Measurements from ENCODE around the gene WDR11. TPM values are rescaled to one million over a fixed set of nuclear protein-coding genes. Genes with fewer than 3 reads are reported as not detected.

The WDR11 gene
- total RNA-seq, 1 donor from 2014 or later, result 56.7 TPM

- Histone ChIP-seq H3K27me3 (ENCODE audit: control insufficient read depth, insufficient read depth, low read length) (no peaks in the 10 kb centered on the region), H3K36me3 (ENCODE audit: control insufficient read depth, insufficient read depth, low read length) (no peaks in the 10 kb centered on the region), H3K4me3 (ENCODE audit: low read depth, low read length) (no peak overlapping the region)
- no peak for TF ChIP-seq CTCF (IDR thresholded peaks at IDR 0.05; ENCODE audit: insufficient read depth, low read length, poor library complexity, severe bottlenecking)
- DNase-seq (ENCODE audit: low read depth), result no peak
Measured at GRCh38 chr10:120825878-120826769, 25.0 kb upstream of the WDR11 start.

GRCh38 chr10:120827251-120827875 is 23.8 kb upstream of the WDR11 start:
- TF ChIP-seq CTCF (IDR thresholded peaks at IDR 0.05; ENCODE audit: insufficient read depth, low read length, poor library complexity, severe bottlenecking), result no peak
- no peak overlapping the region for H3K4me3 ChIP-seq (ENCODE audit: low read depth, low read length)
- no peaks in the 10 kb centered on the region for H3K27me3 ChIP-seq (ENCODE audit: control insufficient read depth, insufficient read depth, low read length)
- no peak for DNase-seq (ENCODE audit: low read depth)
- no peaks in the 10 kb centered on the region for H3K36me3 ChIP-seq (ENCODE audit: control insufficient read depth, insufficient read depth, low read length)

- TF ChIP-seq CTCF (IDR thresholded peaks at IDR 0.05; ENCODE audit: insufficient read depth, low read length, poor library complexity, severe bottlenecking), result no peak
- no peaks in the 10 kb centered on the region for H3K36me3 ChIP-seq (ENCODE audit: control insufficient read depth, insufficient read depth, low read length)
- no peaks in the 10 kb centered on the region for H3K27me3 ChIP-seq (ENCODE audit: control insufficient read depth, insufficient read depth, low read length)
- DNase-seq (ENCODE audit: low read depth), result no peak
- no peak overlapping the region for H3K4me3 ChIP-seq (ENCODE audit: low read depth, low read length)
Measured at GRCh38 chr10:120828763-120829319, 22.3 kb upstream of the WDR11 start.

- Histone ChIP-seq H3K27me3 (ENCODE audit: control insufficient read depth, insufficient read depth, low read length) (no peaks in the 10 kb centered on the region), H3K4me3 (ENCODE audit: low read depth, low read length) (no peak overlapping the region), H3K36me3 (ENCODE audit: control insufficient read depth, insufficient read depth, low read length) (no peaks in the 10 kb centered on the region)
- TF ChIP-seq CTCF (IDR thresholded peaks at IDR 0.05; ENCODE audit: insufficient read depth, low read length, poor library complexity, severe bottlenecking), result no peak
- no peak for DNase-seq (ENCODE audit: low read depth)
Measured at GRCh38 chr10:120832106-120832505, 19.1 kb upstream of the WDR11 start.

GRCh38 chr10:120833222-120833928 is 17.8 kb upstream of the WDR11 start:
- H3K36me3 ChIP-seq (ENCODE audit: control insufficient read depth, insufficient read depth, low read length), result no peaks in the 10 kb centered on the region
- no peak for TF ChIP-seq CTCF (IDR thresholded peaks at IDR 0.05; ENCODE audit: insufficient read depth, low read length, poor library complexity, severe bottlenecking)
- no peak for DNase-seq (ENCODE audit: low read depth)
- no peaks in the 10 kb centered on the region for H3K27me3 ChIP-seq (ENCODE audit: control insufficient read depth, insufficient read depth, low read length)
- H3K4me3 ChIP-seq (ENCODE audit: low read depth, low read length), result no peak overlapping the region

Measured in kidney epithelial cell (primary cell).